KMS-11 (cell line): ENCODE data around the gene KAT5.
A peak's percentile ranks its signal among the peaks of the same experiment; 100 is the strongest.
"Not testable (repeated sequence)": the region's sequence is repeated elsewhere in the genome, so short reads cannot be mapped to it uniquely, and the experiment has no call there.

ENCODE experiments used
- H2AFZ ChIP-seq: fragments of 200-600 bp; sonication (generic); 2 replicates; pipeline ENCODE4 v1.6.1; 2016; ENCODE audit warnings: antibody characterized with exemption, mixed run types, low read depth
- H3K27ac ChIP-seq: fragments of 200-600 bp; sonication (generic); 2 replicates; pipeline ENCODE4 v1.6.1; 2016; ENCODE audit warnings: mild to moderate bottlenecking, mixed run types
- H3K27me3 ChIP-seq: fragments of 200-600 bp; sonication (generic); 2 replicates; pipeline ENCODE4 v1.6.1; 2017; ENCODE audit warnings: mild to moderate bottlenecking, low read depth, mixed run types, moderate library complexity; ENCODE audit not compliant: insufficient read depth
- H3K36me3 ChIP-seq: fragments of 200-600 bp; sonication (generic); 2 replicates; pipeline ENCODE4 v1.6.1; 2017; ENCODE audit warnings: mild to moderate bottlenecking, mixed run types; ENCODE audit not compliant: insufficient read depth
- H3K4me1 ChIP-seq: fragments of 200-600 bp; sonication (generic); 2 replicates; pipeline ENCODE4 v1.6.1; 2016; ENCODE audit warnings: mild to moderate bottlenecking, low read depth, mixed run types; ENCODE audit not compliant: poor library complexity, severe bottlenecking
- H3K4me2 ChIP-seq: fragments of 200-600 bp; sonication (generic); 2 replicates; pipeline ENCODE4 v1.7.0; 2016; ENCODE audit warnings: mild to moderate bottlenecking, mixed run types
- H3K4me3 ChIP-seq: fragments of 200-600 bp; sonication (generic); IDR thresholded peaks from 2 replicates; pipeline ENCODE4 v1.6.1; 2017; ENCODE audit warnings: low read depth, low read length, mixed read lengths; ENCODE audit not compliant: insufficient read depth
- H3K79me2 ChIP-seq: fragments of 200-600 bp; sonication (generic); 2 replicates; pipeline ENCODE4 v1.6.1; 2016; ENCODE audit warnings: low read depth, mixed run types; ENCODE audit not compliant: insufficient read depth
- H3K9ac ChIP-seq: fragments of 200-600 bp; sonication (generic); 2 replicates; pipeline ENCODE4 v1.6.1; 2016; ENCODE audit warnings: mild to moderate bottlenecking, mixed run types
- H4K20me1 ChIP-seq: fragments of 200-600 bp; sonication (generic); 2 replicates; pipeline ENCODE4 v1.6.1; 2016; ENCODE audit warnings: mild to moderate bottlenecking, mixed run types; ENCODE audit not compliant: insufficient read depth
- TF ChIP-seq, protein P1 (sequence below): fragments of 200-600 bp; sonication (generic); conservative IDR thresholded peaks from 2 replicates; pipeline ENCODE4 v1.6.1; 2017; ENCODE audit warnings: low read depth, mild to moderate bottlenecking, antibody characterized with exemption, low read length, moderate library complexity, mixed read lengths

Gene KAT5

DNA sequence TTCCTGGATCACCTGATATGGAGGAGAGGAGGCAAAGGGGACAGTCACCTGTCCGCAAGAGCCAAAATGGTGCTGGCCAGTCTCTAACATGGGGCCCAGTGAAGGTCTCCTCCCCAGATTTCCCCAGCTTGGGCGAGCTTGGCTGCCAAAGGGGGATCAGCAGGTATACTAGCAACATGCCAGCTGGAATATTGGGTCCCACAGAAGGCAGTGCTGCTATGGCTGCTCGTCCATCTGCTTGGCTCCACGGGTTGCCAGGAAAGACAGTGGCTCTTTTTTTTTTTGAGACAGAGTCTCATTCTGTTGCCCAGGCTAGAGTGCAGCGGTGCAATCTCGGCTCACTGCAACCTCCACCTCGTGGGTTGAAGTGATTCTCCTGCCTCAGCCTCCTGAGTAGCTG lies 12.7 kb upstream of the KAT5 start:
- H3K9ac ChIP-seq = no peak overlapping the region
- no peak overlapping the region for H3K27ac ChIP-seq
- H2AFZ ChIP-seq = no peak overlapping the region
- no peaks in the 10 kb centered on the region for H3K4me1 ChIP-seq
- 0 out of 2 replicates have a peak, but pooled peaks cover 4% of the 10 kb centered on the region for H3K27me3 ChIP-seq
- TF ChIP-seq, protein P1, sequence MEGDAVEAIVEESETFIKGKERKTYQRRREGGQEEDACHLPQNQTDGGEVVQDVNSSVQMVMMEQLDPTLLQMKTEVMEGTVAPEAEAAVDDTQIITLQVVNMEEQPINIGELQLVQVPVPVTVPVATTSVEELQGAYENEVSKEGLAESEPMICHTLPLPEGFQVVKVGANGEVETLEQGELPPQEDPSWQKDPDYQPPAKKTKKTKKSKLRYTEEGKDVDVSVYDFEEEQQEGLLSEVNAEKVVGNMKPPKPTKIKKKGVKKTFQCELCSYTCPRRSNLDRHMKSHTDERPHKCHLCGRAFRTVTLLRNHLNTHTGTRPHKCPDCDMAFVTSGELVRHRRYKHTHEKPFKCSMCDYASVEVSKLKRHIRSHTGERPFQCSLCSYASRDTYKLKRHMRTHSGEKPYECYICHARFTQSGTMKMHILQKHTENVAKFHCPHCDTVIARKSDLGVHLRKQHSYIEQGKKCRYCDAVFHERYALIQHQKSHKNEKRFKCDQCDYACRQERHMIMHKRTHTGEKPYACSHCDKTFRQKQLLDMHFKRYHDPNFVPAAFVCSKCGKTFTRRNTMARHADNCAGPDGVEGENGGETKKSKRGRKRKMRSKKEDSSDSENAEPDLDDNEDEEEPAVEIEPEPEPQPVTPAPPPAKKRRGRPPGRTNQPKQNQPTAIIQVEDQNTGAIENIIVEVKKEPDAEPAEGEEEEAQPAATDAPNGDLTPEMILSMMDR = no peak
- no peak overlapping the region for H3K4me3 ChIP-seq
- H3K79me2 ChIP-seq = no peaks in the 10 kb centered on the region
- no peak overlapping the region for H3K4me2 ChIP-seq
- H3K36me3 ChIP-seq = no peaks in the 10 kb centered on the region
- no peaks in the 10 kb centered on the region for H4K20me1 ChIP-seq

DNA sequence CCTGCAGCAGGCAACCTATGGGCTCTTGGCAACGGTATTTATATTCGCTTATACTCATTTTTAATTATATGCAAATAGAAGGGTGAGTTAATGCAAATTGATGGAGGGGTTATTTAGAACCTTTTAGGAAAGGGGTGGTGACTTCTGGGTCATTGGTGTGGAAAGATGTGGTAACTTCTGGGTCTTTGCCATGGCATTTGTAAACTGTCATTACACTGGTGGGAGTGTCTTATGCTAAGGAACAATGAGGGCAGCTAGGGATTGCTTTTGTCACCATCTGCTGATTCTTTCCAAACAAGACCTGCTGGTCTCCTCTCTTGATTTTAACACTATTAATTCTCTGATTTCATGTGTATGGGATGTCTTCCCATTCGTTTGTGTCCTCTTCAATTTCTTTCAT lies 11.7 kb upstream of the KAT5 start:
- TF ChIP-seq, protein P1 = no peak
- H3K4me3 ChIP-seq = no peak overlapping the region
- no peak overlapping the region for H3K27ac ChIP-seq
- H3K9ac ChIP-seq = no peak overlapping the region
- H3K36me3 ChIP-seq = no peaks in the 10 kb centered on the region
- no peak overlapping the region for H2AFZ ChIP-seq
- no peaks in the 10 kb centered on the region for H3K4me1 ChIP-seq
- no peaks in the 10 kb centered on the region for H3K79me2 ChIP-seq
- H3K27me3 ChIP-seq = 0 out of 2 replicates have a peak, but pooled peaks cover 4% of the 10 kb centered on the region
- no peak overlapping the region for H3K4me2 ChIP-seq
- no peaks in the 10 kb centered on the region for H4K20me1 ChIP-seq

DNA sequence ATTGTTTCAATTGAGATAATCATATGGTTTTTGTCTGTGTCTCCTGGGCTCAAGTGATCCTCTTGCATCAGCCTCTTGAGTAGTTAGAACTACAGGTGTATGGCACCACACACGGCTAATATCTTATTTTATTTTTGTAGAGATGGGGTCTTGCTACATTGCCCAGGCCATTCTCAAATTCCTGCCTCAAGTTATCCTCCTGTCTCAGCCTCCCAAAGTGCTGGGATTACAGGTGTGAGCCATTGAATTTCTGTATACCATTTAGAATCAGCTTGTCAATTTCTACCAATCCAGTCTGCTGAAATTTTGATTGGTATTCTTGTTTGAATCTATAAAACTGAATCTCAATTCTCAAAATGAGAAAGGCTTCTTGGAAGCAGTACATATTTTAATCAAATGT lies 10.4 kb upstream of the KAT5 start:
- Histone ChIP-seq H4K20me1 (no peaks in the 10 kb centered on the region), H3K4me2 (no peak overlapping the region), H3K79me2 (no peaks in the 10 kb centered on the region), H2AFZ (no peak overlapping the region), H3K9ac (no peak overlapping the region), H3K4me3 (no peak overlapping the region), H3K27me3 (0 out of 2 replicates have a peak, but pooled peaks cover 4% of the 10 kb centered on the region), H3K4me1 (peaks cover 9% of the 10 kb centered on the region), H3K36me3 (no peaks in the 10 kb centered on the region), H3K27ac (no peak overlapping the region)
- TF ChIP-seq, protein P1 = no peak

DNA sequence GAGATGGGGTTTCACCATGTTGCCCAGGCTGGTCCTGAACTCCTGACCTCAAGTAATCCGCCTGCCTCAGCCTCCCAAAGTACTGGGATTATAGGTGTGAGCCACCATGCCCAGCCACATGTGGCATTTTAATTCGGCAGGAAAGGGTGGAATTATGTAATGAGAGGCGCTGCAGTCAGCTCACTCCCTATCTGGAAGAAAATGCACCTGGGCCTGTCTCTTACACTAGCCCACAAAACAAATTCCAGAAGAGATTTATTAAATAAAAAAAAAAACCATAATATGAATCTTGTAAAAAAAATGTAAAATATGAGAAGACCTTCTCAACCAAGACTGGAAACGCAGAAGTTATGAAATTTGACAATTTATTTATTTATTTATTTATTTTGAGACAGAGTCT lies 8.2 kb upstream of the KAT5 start:
- H3K36me3 ChIP-seq = no peaks in the 10 kb centered on the region
- H3K79me2 ChIP-seq = no peaks in the 10 kb centered on the region
- TF ChIP-seq, protein P1 = no peak
- H2AFZ ChIP-seq = no peak overlapping the region
- H3K4me2 ChIP-seq = no peak overlapping the region
- H3K27me3 ChIP-seq = 0 out of 2 replicates have a peak, but pooled peaks cover 4% of the 10 kb centered on the region
- no peak overlapping the region for H3K4me3 ChIP-seq
- H3K27ac ChIP-seq = no peak overlapping the region
- H3K9ac ChIP-seq = no peak overlapping the region
- peaks cover 9% of the 10 kb centered on the region for H3K4me1 ChIP-seq
- no peaks in the 10 kb centered on the region for H4K20me1 ChIP-seq

DNA sequence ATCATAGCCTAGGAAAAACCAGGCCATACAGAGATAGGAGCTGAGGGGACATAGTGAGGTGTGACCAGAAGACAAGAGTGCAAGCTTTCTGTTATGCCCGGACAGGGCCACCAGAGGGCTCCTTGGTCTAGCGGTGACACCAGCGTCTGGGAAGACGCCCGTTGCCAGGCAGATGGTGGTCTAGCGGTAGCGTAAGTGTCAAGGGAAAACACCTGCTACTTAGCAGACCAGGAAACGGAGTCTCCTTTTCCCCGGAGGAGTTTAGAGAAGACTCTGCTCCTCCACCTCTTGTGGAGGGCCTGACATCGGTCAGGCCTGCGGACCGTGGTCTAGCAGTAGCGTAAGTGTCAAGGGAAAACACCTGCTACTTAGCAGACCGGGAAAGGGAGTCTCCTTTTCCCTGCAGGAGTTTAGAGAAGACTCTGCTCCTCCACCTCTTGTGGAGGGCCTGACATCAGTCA lies 5.7 kb upstream of the KAT5 start:
- TF ChIP-seq, protein P1 = peak; percentile 64
- not testable (repeated sequence) for H4K20me1 ChIP-seq, H3K27ac ChIP-seq, H3K9ac ChIP-seq, H3K4me3 ChIP-seq, H3K36me3 ChIP-seq, H3K27me3 ChIP-seq, H3K79me2 ChIP-seq
- Histone ChIP-seq H3K4me1 (peaks cover 18% of the 10 kb centered on the region), H3K4me2 (peak overlapping the region; percentile 64), H2AFZ (peak overlapping the region; percentile 69)

DNA sequence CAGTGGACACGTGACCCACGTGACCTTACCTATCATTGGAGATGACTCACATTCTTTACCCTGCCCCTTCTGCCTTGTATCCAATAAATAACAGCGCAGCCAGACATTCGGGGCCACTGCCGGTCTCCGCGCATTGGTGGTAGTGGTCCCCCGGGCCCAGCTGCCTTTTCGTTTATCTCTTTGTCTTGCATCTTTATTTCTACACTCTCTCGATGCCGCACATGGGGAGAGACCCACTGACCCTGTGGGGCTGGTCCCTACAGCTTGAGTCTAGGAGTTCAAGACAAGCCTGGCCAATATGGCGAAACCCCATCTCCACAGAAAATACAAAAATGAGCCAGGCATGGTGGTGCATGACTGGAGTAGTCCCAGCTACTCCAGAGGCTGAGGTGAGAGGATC lies 5.0 kb upstream of the KAT5 start:
- not testable (repeated sequence) for H3K9ac ChIP-seq, H3K4me2 ChIP-seq, H3K27ac ChIP-seq

More for the DNA sequence above, 5.0 kb upstream of the KAT5 start:
- H2AFZ ChIP-seq, H4K20me1 ChIP-seq, H3K27me3 ChIP-seq, H3K36me3 ChIP-seq, H3K79me2 ChIP-seq, H3K4me3 ChIP-seq: not testable (repeated sequence)
- H3K4me1 ChIP-seq = peaks cover 18% of the 10 kb centered on the region
